ENCODE data around the gene RGPD5.
"Not testable (repeated sequence)": the region's sequence is repeated elsewhere in the genome, so short reads cannot be mapped to it uniquely, and the experiment has no call there.

RGPD5 gene

DNA sequence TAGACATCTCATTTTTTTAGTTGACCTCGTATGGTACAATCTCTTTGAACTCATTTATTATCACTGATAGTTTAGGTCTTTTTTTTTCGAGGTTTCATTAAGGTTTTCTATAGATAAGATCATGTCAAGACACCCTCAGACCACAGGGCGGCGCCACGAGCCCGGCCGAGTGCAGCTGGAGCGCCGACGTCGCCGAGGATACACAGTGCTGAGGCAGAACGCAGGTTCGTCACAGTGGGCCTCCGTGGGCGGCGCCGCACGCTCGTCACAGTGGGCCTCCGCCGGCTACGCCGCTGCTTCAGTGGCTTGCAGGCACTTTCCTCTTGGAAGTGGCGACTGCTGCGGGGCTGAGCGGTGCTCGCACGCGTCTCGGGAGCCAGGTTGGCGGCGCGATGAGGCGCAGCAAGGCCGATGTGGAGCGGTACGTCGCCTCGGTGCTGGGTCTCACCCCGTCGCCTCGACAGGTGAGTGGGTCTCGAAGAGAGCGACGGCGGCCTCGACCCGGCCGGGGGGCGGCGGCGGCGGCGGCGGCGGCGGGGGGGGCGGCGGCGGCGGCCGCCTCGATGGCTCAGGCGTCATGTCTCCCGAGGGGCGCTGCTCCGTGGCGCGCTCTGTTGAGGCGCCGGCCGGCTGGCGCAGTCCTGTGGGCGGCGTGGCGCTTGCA is at the start of gene RGPD5:
TSS of gene RGPD5 (plus strand) at position 232 of the 664 bp plus-strand sequence. CDS start at position 393, 161 bp downstream.
- not testable (repeated sequence) for DNase-seq

GRCh38 chr2:109751572-109751971 is 42.5 kb upstream of the RGPD5 start:
- not testable (repeated sequence) for DNase-seq

- not testable (repeated sequence) for DNase-seq
Observed at GRCh38 chr2:109757163-109757824, 36.8 kb upstream of the RGPD5 start.

- not testable (repeated sequence) for DNase-seq
Observed at GRCh38 chr2:109760265-109761042, 33.7 kb upstream of the RGPD5 start.

DNA sequence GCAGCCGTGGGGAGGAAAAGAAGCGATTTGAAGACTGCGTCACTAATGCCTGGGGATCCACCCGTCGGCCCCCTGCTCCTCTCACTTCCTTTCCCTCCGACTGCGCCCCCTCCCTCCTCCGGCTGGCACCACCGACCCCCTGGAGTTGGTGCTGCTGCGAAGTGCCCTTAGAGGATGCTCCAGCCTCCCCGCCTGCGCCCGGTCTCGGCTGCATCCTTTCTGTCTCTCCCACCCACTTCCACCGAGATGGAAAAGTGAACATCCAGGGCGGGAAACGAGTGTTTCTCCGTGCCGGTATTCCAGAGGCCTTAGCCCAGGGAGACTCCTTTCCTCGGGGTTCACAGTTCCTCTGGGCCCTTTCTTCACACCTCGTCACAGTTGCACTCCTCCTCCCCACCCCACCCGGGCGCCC is 33.1 kb upstream of the RGPD5 start:
- not testable (repeated sequence) for DNase-seq

DNA sequence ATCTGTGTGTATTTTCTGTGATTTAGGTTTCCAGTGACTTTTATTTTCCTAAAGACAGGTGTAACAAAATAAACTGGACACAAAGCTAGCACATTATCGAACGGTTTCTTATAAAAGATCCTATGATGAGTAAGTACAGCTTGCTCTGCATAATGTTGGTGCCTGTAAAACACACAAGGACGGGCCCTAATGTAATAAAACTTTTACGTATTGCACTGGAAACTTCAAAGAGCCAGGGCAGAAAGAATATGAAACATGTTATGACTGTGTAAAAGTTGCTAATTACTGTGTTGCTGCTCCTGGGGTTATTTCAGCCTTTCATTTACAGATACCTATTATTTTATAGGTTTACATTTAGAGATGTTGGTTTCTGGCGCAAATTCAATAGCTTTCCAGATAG is 32.1 kb upstream of the RGPD5 start:
- not testable (repeated sequence) for DNase-seq

GRCh38 chr2:109766074-109766473 is 28.0 kb upstream of the RGPD5 start:
- not testable (repeated sequence) for DNase-seq

DNA sequence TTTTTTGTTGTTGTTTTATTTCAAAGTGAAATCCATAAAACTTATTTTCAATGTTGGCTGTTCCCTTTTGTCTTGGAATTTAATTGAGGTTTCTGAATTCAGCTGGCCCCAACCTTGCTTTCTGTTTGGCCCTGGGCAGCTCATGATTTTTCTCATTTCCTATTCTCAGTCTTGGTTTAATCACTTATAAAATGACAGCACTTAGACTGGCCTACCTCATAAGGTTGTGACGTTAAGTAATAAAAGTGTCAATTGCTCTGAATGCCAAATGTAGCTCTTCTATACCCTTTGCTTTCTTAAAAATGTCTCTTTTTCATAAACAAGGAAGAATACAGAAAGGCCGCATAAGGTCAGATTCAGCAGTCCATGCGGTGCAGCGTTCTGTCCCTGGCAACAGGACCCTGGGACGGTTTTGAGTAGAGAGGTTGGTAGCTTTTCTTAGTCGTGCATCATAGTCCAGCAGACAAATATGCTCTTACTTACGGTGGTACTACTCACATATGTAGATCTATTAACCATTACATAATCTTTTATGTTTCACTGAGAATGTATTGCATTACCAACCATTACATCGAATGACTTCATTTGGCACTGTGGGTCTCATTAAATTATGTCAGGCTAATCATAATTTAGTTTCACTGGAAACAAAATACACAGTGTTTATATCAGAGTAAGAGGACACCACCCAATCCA is 27.1 kb upstream of the RGPD5 start:
- not testable (repeated sequence) for DNase-seq

DNA sequence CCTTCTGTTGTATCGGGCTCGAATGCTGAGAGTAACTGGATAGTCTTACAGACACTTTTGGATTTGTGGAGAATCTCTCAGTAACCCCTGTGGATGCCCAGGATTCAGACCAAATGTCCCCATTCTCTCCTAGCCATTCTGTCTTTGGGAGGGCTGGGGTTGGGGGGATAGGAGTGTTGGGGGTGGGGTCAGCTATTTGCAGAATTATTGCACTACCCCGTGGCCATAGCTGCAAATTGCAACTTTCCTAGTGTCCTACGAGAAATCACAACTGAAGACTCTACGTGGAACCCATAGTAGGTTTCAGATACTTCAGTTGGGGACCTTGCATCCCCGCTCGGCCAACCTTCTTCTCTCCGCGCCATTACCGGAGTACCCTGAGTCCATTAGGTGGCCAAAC is 25.2 kb upstream of the RGPD5 start:
- DNase-seq = not testable (repeated sequence)

GRCh38 chr2:109779118-109779517 is 15.0 kb upstream of the RGPD5 start:
- not testable (repeated sequence) for DNase-seq

DNA sequence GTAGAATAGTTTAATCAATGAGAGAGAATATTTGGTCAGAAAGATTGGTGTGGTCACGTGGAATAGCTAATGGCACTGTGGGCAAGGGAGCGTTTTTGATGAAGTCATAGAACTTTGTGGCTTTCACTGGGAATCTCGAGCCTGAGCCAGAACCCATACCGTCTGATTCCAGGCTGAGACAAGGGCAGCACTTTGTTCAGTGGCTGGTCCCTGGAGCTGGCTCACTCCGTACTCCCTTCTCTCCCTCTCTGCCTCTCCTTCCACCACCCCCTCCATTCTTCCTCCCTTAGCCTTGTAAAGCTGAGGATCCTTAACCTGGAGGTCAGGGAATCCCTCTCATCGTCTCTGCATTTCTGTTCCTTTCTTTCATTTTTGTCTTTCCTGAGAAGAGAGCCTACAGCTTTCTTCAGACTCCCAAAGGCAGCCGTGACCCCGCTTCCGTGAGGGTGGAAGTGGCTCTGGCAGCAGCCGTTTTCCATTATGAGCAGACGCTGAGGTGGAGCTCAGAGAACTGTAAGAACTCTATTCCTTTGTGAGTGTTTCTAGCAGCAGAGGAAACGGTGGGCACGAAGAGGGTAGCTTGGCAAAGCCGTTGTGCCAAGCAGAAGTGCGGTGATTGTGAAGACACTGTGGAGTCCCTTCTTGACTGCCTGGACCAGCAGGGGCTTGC is 12.8 kb upstream of the RGPD5 start:
- DNase-seq = not testable (repeated sequence)

DNA sequence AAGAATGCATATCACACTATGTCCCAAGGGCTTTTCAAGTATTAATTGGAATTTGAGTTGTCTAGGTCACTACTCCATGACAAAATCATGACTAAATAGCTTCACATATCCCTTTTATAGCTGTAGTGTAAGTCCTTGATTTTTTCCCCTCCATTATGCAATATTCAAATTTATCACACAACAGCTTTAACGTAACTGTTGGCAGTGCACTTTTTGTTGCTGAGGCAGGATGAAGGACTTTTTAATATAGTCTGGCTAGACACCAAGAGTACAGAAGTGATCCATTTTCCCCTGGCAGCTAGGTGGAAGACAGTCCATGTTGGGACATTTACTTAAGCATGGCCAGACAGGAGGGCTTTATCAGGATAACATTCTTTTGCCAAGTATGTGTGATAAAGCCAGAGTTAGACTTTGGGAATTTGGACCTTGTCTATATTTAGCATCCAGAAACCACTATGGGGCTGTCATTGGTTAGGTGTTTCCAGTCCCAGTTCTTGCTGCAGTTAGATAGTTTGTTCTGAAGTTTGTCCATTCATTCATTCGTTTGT is 11.6 kb upstream of the RGPD5 start:
- not testable (repeated sequence) for DNase-seq

- DNase-seq = not testable (repeated sequence)
Observed at GRCh38 chr2:109791530-109792279, 2.4 kb upstream of the RGPD5 start.

GRCh38 chr2:109792659-109793058 is 1.4 kb upstream of the RGPD5 start:
- not testable (repeated sequence) for DNase-seq

DNA sequence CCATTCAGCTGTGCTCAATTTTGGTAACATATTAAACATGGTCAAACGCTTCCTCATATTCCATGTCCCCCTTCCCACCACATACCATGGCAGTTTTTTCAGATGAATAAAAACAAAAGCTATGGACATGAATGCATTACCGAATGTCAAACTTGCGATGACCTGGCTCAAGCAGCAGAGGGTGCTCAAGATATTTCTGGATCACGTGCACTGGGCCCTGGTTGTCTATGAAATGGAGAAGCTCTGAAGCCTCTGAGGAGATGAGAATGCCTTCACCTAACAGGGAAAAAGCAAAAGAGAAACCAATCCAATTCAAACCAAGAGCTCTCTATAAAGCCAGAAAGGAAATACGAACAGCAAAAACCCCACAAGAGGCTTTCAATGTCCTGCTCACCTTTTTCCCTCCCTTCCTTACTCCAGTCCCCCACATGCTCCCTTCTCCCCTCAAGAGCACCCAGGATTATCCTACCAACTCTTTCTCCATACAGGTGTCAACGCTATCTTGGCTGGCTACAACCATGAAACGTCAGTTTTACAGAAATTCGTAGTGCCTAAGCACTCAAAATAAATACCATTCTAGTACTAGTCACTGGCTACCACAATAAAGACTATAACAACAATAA is 77.1 kb downstream of the RGPD5 start:
- DNase-seq = not testable (repeated sequence)

- DNase-seq = not testable (repeated sequence)
Observed at GRCh38 chr2:109876625-109877024, 82.5 kb downstream of the RGPD5 start.

DNA sequence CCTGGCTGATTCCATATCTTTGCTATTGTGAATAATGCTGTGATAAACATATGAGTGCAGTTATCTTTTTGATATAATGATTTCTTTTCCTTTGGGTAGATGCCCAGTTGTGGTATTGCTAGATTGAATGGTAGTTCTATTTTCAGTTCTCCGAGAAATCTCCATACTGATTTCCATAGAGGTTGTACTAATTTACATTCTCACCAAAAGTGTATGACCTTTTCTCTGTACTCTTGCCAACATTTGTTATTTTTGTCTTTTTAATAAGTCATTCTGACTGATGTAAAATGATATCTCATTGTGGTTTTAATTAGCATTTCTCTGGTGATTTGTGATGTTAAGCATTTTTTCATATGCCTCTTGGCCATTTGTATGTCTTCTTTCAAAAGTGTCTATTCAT is 88.0 kb downstream of the RGPD5 start:
- not testable (repeated sequence) for DNase-seq

- DNase-seq = not testable (repeated sequence)
Observed at GRCh38 chr2:109888414-109888813, 94.3 kb downstream of the RGPD5 start.

GRCh38 chr2:109889909-109890308 is 95.8 kb downstream of the RGPD5 start:
- DNase-seq = not testable (repeated sequence)

All from anterior cingulate cortex (tissue), 58 donors.